ENCODE data around the gene ABCA7. TPM values are rescaled to one million over a fixed set of nuclear protein-coding genes. Genes with fewer than 3 reads are reported as not detected.

ABCA7 gene, protein sequence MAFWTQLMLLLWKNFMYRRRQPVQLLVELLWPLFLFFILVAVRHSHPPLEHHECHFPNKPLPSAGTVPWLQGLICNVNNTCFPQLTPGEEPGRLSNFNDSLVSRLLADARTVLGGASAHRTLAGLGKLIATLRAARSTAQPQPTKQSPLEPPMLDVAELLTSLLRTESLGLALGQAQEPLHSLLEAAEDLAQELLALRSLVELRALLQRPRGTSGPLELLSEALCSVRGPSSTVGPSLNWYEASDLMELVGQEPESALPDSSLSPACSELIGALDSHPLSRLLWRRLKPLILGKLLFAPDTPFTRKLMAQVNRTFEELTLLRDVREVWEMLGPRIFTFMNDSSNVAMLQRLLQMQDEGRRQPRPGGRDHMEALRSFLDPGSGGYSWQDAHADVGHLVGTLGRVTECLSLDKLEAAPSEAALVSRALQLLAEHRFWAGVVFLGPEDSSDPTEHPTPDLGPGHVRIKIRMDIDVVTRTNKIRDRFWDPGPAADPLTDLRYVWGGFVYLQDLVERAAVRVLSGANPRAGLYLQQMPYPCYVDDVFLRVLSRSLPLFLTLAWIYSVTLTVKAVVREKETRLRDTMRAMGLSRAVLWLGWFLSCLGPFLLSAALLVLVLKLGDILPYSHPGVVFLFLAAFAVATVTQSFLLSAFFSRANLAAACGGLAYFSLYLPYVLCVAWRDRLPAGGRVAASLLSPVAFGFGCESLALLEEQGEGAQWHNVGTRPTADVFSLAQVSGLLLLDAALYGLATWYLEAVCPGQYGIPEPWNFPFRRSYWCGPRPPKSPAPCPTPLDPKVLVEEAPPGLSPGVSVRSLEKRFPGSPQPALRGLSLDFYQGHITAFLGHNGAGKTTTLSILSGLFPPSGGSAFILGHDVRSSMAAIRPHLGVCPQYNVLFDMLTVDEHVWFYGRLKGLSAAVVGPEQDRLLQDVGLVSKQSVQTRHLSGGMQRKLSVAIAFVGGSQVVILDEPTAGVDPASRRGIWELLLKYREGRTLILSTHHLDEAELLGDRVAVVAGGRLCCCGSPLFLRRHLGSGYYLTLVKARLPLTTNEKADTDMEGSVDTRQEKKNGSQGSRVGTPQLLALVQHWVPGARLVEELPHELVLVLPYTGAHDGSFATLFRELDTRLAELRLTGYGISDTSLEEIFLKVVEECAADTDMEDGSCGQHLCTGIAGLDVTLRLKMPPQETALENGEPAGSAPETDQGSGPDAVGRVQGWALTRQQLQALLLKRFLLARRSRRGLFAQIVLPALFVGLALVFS (N-terminal part only)
- 51.0 TPM for total RNA-seq
- long read RNA-seq, partial matches to known transcripts: 32 of 80 reads
- long read RNA-seq, other reads (novel, unspliced or antisense): 47 of 80 reads

DNA sequence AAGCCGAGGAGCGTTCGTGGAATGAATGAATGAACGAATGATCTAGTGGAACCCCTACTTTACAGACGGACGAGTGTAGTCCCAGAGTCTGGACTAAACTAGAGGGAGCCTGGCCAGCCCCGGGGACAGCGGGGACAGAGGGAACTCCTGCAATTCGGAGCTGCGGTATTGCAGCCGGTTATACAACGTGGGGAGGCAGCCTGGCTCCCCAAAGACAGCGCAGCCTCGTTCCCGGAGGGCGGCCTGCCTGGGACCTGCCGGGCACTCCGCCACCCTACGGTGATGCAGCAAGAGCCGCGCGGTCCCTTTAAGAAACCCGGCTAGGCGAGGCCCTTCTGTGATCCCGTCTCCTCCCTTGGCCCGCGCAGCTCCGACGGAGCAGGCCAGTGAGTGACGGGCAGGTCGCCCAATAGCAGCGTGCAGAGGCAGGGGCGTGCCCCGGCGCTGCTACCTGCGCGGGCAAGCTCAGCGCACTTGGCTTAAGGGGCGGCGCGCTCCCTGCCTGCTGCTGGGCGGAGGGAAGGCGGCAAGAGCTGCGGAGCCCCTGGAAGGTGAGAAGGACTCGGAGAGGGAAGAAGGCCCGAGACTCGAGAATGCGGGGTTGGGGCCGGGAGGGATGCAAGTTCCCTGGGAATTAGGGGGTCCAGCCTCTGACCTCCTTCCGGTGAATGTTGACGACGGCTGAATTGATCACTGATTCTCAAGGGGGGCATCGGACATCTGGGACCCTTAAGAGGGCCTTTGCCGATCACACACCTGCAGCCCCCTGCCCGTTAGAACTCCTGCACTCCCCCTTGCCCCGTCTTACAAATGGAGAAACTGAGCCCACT lies at the start of gene ABCA7:
Gene ABCA7 (plus strand): TSS at position 462 of the 830 bp plus-strand sequence. CDS start 1,255 bp downstream, outside the sequence.
- Histone ChIP-seq H3K9me3 (no peaks in the 10 kb centered on the region), H3K4me1 (peaks cover 37% of the 10 kb centered on the region), H3K36me3 (peaks cover 30% of the 10 kb centered on the region), H3K27me3 (no peaks in the 10 kb centered on the region), H3K4me3 (peak within 1 kb of the TSS; percentile 60), H3K27ac (peak within 1 kb of the TSS; percentile 58)
- TF ChIP-seq, protein P1, sequence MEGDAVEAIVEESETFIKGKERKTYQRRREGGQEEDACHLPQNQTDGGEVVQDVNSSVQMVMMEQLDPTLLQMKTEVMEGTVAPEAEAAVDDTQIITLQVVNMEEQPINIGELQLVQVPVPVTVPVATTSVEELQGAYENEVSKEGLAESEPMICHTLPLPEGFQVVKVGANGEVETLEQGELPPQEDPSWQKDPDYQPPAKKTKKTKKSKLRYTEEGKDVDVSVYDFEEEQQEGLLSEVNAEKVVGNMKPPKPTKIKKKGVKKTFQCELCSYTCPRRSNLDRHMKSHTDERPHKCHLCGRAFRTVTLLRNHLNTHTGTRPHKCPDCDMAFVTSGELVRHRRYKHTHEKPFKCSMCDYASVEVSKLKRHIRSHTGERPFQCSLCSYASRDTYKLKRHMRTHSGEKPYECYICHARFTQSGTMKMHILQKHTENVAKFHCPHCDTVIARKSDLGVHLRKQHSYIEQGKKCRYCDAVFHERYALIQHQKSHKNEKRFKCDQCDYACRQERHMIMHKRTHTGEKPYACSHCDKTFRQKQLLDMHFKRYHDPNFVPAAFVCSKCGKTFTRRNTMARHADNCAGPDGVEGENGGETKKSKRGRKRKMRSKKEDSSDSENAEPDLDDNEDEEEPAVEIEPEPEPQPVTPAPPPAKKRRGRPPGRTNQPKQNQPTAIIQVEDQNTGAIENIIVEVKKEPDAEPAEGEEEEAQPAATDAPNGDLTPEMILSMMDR (IDR thresholded peaks at IDR 0.05): no peak
- peak; percentile 100 for DNase-seq
- peak; percentile 95 for ATAC-seq
- intact Hi-C loops (cut with DNase I): loop anchor here (10.0 kb wide), 1 partner anchor 45 kb away; no protein-coding TSS in a partner anchor

DNA sequence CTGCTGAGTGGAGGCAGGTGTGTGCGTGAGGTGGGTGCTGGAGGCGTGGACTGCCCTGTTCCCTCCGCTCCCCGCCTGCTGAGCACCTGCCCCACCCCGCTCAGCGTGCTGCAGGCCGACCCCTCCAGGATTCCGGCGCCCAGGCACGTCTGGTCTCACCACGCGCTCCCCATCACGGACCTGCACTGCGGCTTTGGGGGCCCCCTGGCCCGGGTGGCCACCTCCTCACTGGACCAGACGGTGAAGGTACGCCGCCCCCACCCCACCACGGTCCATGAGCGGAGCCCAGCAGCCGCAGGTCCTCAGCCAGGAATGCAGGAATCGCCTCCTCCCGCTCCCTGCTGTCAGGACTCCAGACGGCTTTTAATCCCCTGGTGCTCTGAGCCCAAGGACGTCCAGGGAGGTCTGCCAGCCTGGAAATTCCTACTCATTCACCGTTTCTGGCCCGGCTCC lies 49.8 kb upstream of the ABCA7 start:
- no peak for DNase-seq
- Histone ChIP-seq H3K4me3 (no peak overlapping the region), H3K27me3 (peaks cover under 1% of the 10 kb centered on the region), H3K4me1 (peaks cover 4% of the 10 kb centered on the region), H3K36me3 (peaks cover 27% of the 10 kb centered on the region), H3K9me3 (no peaks in the 10 kb centered on the region), H3K27ac (no peak overlapping the region)
- intact Hi-C loops (cut with DNase I): no loop called here
- no peak for ATAC-seq
- TF ChIP-seq, protein P1 (IDR thresholded peaks at IDR 0.05): no peak

DNA sequence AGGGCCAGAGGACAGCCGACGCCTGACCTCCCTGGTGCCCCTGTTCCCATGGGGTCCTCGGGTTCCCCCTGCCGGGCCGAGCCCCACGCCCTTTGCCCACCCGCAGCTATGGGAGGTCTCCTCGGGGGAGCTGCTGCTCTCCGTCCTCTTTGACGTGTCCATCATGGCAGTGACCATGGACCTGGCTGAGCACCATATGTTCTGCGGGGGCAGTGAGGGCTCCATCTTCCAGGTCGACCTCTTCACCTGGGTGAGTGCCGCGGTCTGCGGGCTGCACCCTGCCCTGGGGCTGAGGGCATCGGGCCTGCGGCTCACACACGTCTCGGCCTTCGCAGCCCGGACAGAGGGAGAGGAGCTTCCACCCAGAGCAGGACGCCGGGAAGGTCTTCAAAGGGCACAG lies 49.2 kb upstream of the ABCA7 start:
- no peaks in the 10 kb centered on the region for H3K9me3 ChIP-seq
- H3K4me1 ChIP-seq: peaks cover 2% of the 10 kb centered on the region
- intact Hi-C loops (cut with DNase I): no loop called here
- H3K27me3 ChIP-seq: peaks cover 7% of the 10 kb centered on the region
- H3K36me3 ChIP-seq: peaks cover 27% of the 10 kb centered on the region
- no peak overlapping the region for H3K27ac ChIP-seq
- TF ChIP-seq, protein P1 (IDR thresholded peaks at IDR 0.05): no peak
- ATAC-seq: no peak
- DNase-seq: no peak
- H3K4me3 ChIP-seq: no peak overlapping the region

DNA sequence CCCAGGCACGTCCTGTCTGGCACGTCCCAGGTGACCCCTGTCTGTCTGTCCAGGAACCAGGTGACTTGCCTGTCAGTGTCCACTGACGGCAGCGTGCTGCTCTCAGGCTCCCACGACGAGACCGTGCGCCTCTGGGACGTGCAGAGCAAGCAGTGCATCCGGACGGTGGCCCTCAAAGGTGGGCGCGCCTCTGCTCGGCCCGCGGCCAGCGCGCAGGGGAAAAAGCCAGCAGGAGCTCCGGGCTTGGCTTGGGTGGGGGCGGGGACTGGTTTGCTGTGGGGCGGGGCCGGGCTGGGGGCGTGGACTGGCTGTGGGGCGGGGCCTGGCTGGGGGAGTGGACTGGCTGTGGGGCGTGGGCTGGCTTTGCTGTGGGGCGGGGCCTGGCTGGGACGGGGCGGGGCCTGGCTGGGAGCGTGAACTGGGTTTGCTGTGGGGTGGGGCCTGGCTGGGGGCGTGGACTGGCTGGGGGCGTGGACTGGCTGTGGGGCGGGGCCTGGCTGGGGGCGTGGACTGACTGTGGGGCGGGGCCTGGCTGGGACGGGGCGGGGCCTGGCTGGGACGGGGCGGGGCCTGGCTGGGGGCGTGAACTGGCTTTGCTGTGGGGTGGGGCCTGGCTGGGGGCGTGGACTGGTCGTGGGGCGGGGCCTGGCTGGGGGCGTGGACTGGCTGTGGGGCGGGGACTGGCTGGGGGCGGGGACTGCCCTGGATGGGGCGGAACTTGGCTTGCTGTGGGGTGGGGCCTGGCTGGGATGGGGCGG lies 48.6 kb upstream of the ABCA7 start:
- peaks cover 27% of the 10 kb centered on the region for H3K36me3 ChIP-seq
- intact Hi-C loops (cut with DNase I): no loop called here

More for the DNA sequence above, 48.6 kb upstream of the ABCA7 start:
- ATAC-seq (peak; percentile 53), DNase-seq (no peak)
- no peak overlapping the region for H3K27ac ChIP-seq
- no peak overlapping the region for H3K4me3 ChIP-seq
- peaks cover 13% of the 10 kb centered on the region for H3K27me3 ChIP-seq
- peaks cover 8% of the 10 kb centered on the region for H3K4me1 ChIP-seq
- TF ChIP-seq, protein P1 (IDR thresholded peaks at IDR 0.05): no peak
- no peaks in the 10 kb centered on the region for H3K9me3 ChIP-seq
